GM19463 (cell line): ENCODE results near the gene LRP1-AS.

Experiments
- ATAC-seq: cut with Tn5 transposase; IDR thresholded peaks from one replicate; pipeline ENCODE4 v1.9.1; 2021; ENCODE audit warnings: mild to moderate bottlenecking, moderate library complexity; ENCODE audit not compliant: unreplicated experiment

LRP1-AS gene

DNA sequence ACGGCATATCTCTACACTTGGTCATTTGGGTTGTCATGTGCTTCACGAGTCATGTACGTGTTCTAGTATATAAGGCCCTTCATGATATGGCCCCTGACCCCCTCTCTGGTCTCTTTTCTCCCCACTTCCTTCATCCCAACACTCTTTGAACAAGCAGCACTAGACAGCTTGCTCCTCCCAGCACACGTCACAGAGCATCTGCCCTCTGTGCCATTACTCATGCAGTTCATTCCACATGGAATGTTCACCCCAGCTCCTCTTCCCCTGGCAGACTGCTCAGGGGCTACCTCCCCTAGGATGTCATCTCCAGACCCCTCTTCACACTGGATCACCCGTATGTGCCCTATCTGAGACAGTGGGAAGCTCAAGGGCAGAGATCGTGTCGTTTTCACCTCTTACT, 14.1 kb upstream of the LRP1-AS start:
- no peak for ATAC-seq

DNA sequence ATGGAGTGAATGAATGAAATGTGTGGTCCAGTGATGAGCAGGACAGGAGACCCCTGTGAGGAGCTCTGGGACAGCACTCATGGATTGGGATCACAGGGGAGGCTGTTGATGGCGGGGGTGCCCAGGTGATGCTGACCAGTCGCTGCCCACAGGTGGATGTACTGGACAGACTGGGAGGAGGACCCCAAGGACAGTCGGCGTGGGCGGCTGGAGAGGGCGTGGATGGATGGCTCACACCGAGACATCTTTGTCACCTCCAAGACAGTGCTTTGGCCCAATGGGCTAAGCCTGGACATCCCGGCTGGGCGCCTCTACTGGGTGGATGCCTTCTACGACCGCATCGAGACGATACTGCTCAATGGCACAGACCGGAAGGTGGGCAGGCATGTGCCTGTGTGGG, 13.3 kb upstream of the LRP1-AS start:
- no peak for ATAC-seq

DNA sequence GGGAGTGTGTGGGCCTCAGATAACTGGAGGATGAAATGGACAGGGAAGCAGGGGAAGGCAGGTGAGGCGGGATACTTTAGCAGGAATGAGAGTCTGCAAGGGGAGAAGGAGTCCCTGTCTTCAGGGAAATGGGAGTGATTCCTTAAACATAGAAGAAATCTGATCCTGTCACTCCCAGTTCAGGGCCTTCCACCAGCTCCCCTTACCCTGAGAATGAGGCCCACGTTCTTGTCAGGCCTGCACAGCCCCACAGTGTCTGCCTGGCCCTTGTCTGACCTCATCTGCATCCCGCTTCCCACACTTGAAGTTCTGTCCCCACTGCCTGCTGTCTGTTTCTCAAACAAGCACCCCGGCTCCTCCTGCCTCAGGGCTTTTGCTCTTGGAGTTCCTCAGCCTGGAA, 12.6 kb upstream of the LRP1-AS start:
- no peak for ATAC-seq

DNA sequence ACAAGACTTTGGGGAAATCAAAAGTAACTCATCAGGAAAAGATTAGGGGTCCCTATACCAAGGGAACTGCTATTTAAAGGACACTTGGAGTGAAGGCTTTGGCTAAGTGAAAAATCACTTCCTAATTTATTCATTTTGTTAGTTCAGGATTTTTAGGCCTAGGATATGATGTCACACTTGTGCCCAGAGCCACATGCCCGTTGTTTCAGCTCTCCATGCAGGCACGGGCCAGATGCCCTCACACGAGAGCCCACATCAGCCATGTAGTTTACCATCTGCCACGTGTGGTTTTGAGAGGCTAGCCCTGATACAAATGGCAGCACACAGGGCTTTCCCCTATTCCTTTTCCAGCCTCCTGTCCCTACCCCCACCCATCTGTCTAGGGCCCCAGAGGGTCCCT, 11.9 kb upstream of the LRP1-AS start:
- no peak for ATAC-seq

DNA sequence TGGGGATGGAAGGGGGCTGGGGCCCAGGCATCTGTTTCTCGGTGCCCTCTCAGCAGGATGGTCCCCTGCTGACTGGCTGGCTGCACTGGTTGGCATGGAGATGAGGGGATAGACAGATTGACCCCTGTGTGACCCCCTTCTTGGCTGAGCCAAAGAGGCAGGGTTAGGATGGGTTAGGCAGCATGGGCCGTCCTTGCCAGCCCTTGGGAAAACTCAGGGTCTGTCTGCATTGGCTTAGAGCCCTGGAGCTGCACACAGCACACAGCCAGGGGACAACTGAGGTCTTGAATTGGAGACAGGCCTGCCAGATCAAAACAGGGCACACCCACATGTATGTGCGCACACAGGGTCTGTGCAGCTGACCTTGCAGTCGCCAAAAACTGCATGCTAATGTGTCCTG, 11.2 kb upstream of the LRP1-AS start:
- no peak for ATAC-seq

DNA sequence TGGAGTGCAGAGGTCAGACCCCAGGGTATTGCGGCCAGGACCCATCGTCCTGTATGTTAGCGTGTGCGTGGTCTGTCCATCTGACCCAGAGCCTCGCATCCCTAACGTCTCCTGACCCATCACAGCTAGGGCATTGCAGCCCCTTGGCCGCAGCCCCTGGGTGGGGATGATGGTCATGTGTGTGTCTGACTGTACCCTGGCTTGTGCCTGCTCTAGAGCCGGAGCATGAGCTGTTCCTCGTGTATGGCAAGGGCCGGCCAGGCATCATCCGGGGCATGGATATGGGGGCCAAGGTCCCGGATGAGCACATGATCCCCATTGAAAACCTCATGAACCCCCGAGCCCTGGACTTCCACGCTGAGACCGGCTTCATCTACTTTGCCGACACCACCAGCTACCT, 10.8 kb upstream of the LRP1-AS start:
- no peak for ATAC-seq

DNA sequence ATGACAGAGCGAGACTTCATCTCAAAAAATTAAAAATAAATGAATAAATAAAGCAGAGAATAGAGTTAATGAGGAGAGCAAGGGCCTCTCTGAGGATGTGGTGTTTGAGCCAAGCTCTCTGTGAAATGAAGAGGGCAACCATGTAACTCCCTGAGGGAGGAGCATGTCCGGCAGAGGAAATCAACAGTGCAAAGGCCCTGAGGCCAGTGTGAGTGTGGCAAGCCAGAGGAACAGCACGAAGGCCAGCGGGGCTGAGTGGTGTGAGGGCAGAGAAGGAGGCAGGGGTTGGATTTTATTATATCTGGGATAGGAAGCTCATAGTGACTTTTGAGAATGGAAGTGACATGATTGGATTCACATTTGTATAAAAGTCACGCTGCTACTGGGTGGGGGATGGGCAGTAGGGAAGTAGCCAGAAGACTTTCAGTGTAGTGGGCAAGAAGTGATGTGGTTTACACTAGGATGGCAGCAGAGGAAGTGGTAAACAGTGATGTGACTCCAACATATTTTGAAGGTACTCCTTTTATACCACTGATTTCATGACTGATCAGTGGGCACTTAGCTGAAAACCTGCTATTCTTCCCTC, 10.3 kb upstream of the LRP1-AS start:
- ATAC-seq: no peak

DNA sequence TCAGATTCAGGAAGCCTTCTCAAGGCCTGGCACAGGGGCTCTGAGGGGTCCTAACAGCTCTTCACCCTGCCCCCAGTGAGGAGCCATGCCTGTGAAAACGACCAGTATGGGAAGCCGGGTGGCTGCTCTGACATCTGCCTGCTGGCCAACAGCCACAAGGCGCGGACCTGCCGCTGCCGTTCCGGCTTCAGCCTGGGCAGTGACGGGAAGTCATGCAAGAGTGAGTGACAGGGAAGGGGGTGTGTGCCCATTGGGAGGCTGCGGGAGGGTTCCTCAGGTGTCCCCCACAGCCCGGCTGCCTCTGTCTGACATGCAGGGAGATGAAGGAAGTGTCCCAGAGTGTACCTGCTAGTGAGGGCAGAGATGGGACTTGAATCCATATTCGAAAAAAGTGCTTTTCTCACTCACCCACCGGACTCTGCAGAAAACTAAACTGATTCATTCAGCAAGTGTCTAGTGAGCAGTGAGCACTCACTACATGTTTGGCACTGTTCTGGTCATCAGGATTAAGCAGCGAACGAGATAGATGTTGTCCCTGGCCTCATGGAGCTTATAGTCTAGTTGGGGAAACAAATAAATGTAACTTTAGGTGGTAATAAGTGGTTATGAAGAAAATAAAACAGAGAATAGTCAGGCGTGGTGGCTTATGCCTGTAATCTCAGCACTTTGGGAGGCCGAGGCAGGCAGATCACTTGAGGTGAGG, 9.4 kb upstream of the LRP1-AS start:
- no peak for ATAC-seq

DNA sequence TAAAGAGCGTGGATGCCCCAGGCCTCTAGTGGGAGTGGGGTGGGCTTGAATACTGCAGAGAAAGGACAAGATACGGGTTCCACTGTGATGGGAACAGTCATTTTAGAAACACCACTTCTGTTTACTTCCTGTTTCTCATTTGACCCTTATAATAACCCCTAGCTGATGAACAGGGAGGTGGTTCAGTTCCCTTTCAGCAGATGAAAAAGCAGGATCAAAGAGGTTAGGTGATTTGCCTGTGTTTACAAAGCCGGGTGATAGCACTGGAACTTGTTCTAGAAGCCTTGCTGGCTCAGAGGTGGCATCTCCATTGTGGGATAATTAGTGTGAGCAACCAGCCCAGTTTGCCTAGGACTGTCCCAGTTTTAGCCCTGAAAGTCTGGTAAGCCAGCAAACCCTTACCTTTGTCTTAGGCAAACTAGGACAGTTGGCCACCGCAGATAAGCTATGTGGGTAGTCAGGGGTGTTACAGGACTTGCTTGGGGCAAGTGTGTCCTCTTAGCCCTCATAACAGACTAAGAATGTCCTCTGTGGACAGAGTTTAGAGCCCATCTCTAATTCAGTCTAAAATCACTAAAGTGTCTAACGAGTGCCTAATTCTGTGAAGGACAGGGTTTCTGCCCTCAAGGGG, 7.5 kb upstream of the LRP1-AS start:
- no peak for ATAC-seq

DNA sequence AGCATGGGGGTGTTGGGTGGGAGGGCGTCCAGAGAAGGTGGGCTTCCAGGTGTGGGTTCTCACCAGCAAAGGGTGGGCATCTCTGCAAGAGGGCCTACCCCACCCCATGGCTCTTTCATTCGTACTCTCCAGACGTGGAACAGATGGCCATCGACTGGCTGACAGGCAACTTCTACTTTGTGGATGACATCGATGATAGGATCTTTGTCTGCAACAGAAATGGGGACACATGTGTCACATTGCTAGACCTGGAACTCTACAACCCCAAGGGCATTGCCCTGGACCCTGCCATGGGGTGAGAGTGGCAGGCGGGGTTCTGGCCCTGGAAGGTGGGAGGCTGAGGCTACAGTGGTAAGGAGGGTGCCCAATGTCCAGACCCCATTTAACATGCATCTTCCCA, 6.7 kb upstream of the LRP1-AS start:
- ATAC-seq: no peak

DNA sequence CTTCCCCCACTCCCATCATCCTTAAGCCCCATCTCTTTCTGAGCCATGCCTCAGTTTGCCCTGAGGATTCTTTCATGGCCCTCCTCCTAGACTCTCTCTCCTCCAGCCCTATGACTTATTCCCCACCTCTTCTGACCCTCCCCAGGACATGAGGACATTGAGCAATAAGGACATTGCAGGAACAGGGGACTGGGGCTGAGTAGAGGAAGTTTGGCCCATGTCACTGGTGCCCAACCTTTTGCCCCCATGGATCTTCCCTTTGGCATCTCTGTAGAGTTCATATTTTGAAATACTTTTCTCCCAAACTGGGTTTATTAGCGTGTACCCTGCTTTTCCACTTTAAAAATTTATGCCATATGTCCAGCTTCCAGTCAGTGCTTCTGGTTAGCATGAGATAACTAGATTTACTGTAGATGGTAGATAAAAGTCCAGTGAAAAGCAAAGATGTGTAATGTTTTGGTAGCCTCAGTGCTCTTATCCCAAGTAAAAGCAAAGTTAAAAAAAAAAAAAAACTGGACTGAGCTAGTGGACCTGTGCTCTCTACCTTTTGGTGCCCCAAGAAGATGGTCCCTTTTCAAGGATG, 6.1 kb upstream of the LRP1-AS start:
- ATAC-seq: no peak

DNA sequence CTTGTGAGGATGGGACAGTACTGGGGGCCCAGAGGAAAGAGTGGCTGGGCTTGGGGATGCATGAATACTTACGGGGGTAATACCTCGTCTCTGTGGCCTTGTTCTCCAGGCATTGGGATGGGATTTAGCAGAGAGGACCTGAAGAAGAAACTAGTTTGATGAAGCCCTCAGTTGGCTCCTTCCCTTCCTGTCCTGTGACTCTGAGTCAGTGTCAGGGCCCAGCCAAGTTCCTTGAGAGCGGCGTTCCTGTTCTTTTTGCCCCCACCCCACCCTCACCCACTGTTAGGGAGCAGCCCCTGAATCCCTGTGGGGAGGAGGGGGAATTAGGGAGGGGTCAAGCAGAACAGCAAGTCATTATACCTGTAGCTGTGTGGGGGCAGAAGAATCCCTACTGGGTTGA, 5.2 kb upstream of the LRP1-AS start:
- ATAC-seq: no peak

DNA sequence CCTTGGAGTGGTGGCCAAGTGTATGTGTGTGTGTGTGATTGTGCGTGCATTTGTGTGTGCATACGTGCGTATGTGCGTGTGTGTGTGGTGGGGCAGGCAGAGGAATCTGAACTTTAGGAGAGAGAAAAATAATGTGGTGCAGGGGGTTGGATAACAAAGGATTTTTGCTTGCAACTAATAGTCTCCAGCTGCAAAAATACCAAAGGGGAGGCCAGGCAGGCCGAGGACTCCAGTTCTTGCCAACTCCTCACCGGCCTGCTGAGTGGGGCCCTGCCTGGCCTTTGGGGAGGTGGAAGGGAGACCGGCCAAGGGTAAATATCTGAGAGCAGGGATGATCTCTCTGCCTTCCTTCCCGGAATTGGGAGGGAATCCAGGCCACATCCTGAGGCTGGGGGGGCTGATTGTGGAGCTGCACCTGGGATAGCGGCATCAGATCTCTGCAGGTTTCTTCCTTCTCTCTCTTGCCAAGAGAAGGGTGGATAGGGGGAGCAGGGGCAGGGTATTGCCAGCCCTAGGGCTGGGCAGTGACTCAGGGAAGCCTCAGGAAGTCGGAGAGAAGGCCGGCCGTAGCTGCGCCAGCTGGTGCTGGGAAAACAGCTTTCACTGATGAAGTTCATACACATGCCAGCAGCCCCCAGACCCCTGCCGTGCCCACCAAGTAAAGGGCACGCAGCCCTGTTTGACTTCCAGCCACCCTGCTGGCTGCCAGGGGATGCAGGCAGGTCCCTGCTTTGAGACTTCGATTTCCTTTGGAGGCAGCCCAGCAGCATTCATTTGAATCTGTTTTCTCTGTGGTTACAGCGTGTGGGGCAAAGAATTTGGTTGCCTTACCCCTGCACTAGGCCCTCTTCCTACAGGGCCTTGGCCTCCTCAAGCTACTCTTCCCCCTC, 4.6 kb upstream of the LRP1-AS start:
- ATAC-seq: no peak

DNA sequence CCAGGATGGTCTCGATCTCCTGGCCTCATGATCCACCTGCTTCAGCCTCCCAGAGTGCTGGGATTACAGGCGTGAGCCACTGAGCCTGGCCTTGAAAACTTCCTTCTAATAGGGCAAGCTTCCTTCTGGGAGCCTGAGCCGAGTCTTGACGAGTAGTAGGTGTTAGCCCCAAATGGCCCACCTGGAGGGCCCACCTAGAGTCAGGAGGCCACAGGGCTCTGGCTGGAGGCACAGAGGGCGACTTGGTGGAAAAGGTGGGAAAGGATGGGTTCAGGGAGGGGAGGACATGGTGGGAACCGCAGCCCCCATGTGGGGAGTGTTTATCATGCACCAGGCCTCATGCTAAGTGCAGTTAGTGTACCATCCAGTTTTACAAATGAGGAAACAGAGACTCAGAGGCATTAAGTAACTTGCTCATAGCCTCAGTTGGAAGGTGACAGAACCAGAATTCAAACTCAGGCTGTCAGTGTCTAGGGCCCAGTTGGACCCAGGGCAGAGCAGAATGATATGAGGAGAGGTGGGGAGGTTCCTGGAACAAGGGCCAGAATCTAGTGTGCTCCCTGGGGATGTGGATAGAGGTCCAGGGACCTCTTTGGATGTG, 3.1 kb upstream of the LRP1-AS start:
- ATAC-seq: no peak

DNA sequence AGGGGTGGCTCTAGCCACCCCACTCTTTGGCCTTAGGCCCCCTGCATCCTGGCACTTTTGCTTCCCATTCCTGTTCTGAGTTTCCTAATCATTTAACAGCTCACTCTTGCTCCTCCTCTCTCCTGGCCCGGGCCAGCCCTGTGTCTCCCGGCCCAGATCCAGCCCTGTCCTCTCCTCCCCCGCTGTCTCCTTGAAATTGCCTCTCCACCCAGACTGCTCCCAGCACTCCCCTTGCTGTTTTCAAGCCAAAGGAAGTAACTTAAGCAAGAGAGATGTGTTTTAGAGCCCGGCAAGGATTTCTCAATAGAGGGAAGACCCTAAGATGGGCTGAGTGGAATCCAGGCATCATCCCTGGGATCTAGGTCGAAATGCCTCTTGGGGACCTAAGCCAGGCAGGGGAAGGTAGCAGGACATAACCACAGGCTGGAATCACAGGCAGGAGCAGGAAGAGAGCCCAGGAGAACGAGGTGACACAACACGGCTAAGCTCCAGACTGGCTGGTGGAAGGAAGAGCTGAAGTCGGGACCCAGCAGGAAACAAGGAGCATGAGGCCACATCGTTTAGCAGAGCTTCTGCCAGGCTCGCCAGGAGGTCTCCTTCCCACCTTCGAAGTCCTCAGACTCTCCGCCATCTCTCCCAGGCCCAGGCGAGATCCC, 2.0 kb upstream of the LRP1-AS start:
- ATAC-seq: no peak

DNA sequence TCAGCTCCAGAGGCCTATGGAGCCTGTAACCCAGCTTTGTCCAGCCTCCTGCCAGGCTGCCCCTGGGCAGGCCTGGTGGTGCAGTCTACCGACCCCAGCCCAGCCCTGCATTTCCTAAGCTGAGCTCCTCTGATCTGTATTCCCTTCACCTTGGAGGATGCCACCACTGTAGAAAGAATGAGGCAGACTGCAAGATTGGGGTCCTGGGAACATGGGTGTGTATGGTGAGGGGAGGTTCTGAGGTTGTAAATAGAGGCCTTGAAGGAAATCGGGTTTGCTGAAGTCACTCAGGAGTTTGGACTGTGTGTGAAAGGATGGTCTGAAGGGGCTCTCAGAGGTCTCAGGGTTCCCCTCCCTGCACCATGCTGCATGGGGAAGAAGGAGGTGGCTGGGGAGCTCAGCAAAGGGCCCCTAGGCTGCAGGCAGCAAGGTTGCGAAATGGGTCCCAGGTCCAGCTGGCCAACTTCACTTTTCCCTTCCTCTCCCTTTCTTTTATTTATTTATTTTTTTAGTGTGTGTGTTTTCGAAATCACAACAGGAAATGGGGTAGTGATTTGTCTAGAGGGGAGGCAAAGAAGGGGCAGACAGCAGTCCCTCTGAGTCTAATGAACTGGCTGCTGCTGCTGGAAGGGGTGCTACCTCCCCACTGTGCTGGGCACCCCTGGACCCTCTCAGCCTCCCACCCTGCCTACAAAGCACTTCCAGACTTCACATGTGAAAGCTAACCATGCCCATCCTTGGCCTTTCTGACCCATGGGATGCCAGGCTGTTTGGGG, 1.2 kb upstream of the LRP1-AS start:
- ATAC-seq: no peak

DNA sequence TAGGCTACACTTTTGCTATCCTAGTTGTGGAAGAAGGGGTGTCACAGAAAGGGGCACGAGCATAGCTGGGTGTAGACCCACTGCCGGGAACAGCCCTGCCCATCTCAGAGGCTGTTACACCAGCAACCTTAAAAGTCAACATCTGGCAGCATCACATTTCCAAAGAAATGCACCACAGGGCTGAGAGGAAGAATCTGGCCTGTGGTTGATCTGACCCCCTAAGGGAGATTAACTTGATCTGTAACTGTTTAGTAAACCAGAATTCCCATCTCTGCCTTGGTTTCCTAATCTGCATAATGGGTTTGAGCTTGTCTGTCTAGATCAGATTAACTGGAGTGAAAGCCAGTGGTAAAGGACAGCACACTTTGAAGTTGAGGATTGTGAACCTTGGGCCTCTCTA, 1.3 kb downstream of the LRP1-AS start:
- ATAC-seq: no peak

DNA sequence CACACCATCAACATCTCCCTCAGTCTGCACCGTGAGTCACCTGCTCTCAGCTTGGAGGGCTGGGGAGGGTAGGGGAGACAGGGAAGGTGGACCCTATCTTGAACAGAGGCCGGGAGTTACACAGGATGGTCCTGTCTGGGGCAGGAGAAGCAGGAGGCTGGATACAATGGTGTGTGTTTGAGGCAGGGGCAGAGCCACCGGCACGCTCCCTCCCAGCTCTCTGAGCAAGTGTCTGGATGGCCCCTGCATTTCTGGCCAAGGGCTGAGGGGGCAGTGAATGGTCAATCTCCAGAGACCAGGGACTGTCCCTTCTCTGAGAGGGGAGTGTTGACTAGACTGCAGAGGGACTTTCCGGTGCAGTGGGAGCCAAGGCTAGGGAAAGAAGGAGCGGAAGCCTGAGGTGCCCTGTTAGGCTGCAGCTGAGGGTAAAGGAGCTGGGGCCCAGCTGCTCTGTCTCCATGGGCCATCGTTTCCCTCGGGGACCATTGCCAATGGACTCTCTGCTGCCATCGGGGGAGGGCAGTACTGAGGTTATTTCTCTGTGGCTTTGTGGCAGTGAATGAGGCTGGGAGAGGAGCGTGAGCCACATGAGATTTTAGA, 1.9 kb downstream of the LRP1-AS start:
- ATAC-seq: no peak

DNA sequence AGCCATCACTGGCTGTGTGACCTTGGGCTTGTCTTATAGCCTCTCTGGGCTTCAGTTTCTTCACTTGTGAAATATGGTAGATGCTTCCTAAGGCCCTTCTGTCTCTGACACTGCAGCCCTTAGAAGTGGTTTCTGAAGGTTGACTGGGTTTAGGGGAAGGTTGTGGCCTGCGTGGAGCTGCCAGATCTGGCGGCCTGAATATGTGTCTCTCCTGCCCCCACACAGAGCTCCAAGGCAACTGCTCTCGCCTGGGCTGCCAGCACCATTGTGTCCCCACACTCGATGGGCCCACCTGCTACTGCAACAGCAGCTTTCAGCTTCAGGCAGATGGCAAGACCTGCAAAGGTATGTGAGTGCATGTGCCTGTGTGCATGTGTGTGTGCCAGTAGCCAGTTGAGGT, 4.0 kb downstream of the LRP1-AS start:
- no peak for ATAC-seq
